Ascending aorta (tissue), 2 donors: ENCODE data around the gene HEBP1. TPM values are rescaled to one million over a fixed set of nuclear protein-coding genes. Genes with fewer than 3 reads are reported as not detected.

Source experiments
- DNase-seq, 2 donors: peaks; one replicate each; pipeline ENCODE4 v3.0.0-alpha.2; 2019; ENCODE audit warnings: low spot score in 2 of 2
- H3K27ac ChIP-seq, 2 donors: fragments of 200-600 bp; sonication (generic); one replicate each; pipeline ENCODE4 v1.5.1; 2016 to 2017; ENCODE audit warnings: mild to moderate bottlenecking in 1 of 2
- H3K27me3 ChIP-seq: fragments of 200-600 bp; sonication (generic); one replicate; pipeline ENCODE4 v1.5.1; 2017
- H3K36me3 ChIP-seq, 2 donors: fragments of 200-600 bp; sonication (generic); one replicate each; pipeline ENCODE4 v1.5.1; 2016
- H3K4me1 ChIP-seq, 2 donors: fragments of 200-600 bp; sonication (generic); one replicate each; pipeline ENCODE4 v1.5.1; 2016 to 2017; ENCODE audit warnings: mild to moderate bottlenecking in 1 of 2
- H3K4me3 ChIP-seq, 2 donors: fragments of 200-600 bp; sonication (generic); one replicate each; pipeline ENCODE4 v1.5.1; 2016 to 2017; ENCODE audit warnings: mild to moderate bottlenecking in 1 of 2
- H3K9me3 ChIP-seq, 2 donors: fragments of 200-600 bp; sonication (generic); one replicate each; pipeline ENCODE4 v1.5.1; 2016
- intact Hi-C: fragments of 100-400 bp; cut with DNase I; formaldehyde crosslinking; loops from one replicate; pipeline ENCODE4 v1.15.1; 2023
- total RNA-seq: library from RNA; depleted of rRNA; stranded (reverse); fragments of >200 nt; gene quantifications from one replicate; pipeline ENCODE4 v1.1.0, GENCODE V29; 2016
- TF ChIP-seq, protein P1 (sequence below), 3 experiments: fragments of 200-600 bp in 2 of 3; fragments of 450-650 bp in 1 of 3; sonication (generic) in 2 of 3; IDR thresholded peaks; one replicate each; pipeline ENCODE4 v1.5.1; 2016 to 2019; ENCODE audit warnings: antibody characterized with exemption in 3 of 3, mild to moderate bottlenecking in 1 of 3, moderate library complexity in 1 of 3

HEBP1 gene
- total RNA-seq, 1 donor from 2014 or later: 56.6 TPM

DNA sequence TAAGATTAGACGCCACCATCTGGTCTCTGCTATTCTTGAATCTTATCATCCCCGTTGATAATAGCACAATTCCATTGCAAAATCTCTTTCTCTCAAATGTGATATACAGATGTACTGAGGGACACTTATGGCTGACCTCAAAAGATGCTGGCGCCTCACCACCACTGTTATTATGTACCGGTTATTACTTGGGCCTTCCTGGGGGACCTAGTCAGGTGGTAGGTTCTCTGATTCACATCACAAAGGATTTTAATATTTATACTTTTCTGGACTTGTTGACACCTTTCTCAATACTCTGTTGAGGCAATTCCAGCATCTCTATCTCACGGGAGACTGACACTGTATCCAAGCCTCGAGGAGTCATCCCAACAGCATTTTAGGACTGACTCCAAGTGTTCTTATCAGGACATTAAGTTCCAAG, 22.8 kb upstream of the HEBP1 start:
- Histone ChIP-seq H3K27me3 (no peaks in the 10 kb centered on the region), H3K4me3 (no peak overlapping the region), H3K9me3 (no peaks in the 10 kb centered on the region), H3K36me3 (no peaks in the 10 kb centered on the region), H3K4me1 (peaks cover 0 to 2% of the 10 kb centered on the region in 2 donors), H3K27ac (no peak overlapping the region)
- no peak for DNase-seq
- TF ChIP-seq, protein P1, sequence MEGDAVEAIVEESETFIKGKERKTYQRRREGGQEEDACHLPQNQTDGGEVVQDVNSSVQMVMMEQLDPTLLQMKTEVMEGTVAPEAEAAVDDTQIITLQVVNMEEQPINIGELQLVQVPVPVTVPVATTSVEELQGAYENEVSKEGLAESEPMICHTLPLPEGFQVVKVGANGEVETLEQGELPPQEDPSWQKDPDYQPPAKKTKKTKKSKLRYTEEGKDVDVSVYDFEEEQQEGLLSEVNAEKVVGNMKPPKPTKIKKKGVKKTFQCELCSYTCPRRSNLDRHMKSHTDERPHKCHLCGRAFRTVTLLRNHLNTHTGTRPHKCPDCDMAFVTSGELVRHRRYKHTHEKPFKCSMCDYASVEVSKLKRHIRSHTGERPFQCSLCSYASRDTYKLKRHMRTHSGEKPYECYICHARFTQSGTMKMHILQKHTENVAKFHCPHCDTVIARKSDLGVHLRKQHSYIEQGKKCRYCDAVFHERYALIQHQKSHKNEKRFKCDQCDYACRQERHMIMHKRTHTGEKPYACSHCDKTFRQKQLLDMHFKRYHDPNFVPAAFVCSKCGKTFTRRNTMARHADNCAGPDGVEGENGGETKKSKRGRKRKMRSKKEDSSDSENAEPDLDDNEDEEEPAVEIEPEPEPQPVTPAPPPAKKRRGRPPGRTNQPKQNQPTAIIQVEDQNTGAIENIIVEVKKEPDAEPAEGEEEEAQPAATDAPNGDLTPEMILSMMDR (IDR thresholded peaks at IDR 0.05): no peak
- intact Hi-C loops: no loop called here

- no peak for DNase-seq
- Histone ChIP-seq H3K4me1 (no peaks in the 10 kb centered on the region), H3K36me3 (no peaks in the 10 kb centered on the region), H3K27ac (no peak overlapping the region), H3K4me3 (no peak overlapping the region), H3K9me3 (no peaks in the 10 kb centered on the region), H3K27me3 (no peaks in the 10 kb centered on the region)
- TF ChIP-seq, protein P1 (IDR thresholded peaks at IDR 0.05): no peak
- intact Hi-C loops: no loop called here
Measured at GRCh38 chr12:13011098-13011497, 11.0 kb upstream of the HEBP1 start.

DNA sequence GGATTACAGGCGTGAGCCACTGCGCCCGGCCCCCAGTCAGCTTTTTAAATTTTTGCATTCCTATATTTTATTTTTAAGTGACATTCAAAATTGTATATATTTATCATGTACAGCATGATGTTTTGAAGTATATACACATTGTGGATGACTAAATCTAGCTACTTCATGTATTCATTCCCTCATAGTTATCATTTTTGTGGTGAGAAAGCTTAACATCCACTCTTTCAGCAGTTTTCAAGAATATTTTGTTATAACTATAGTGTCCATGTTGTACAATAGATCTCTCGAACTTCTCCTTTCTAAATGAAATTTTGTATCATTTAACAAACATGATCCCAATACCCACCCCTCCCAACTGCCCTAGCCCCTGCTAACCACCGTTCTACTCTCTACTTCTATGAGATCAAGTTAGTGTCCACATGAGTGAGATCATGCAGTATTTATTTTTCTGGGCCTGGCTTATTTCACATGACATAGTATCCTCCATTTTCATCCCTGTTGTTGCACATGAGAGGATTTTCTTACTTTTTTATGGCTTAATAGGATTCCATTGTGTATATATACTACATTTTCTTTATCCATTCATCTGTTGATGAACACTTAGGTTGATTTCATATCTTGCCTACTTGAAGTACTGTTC, 8.8 kb upstream of the HEBP1 start:
- intact Hi-C loops: no loop called here
- no peak overlapping the region for H3K27ac ChIP-seq
- no peaks in the 10 kb centered on the region for H3K36me3 ChIP-seq
- H3K9me3 ChIP-seq: no peaks in the 10 kb centered on the region
- H3K4me1 ChIP-seq: no peaks in the 10 kb centered on the region
- no peak for DNase-seq
- TF ChIP-seq, protein P1 (IDR thresholded peaks at IDR 0.05): no peak
- no peak overlapping the region for H3K4me3 ChIP-seq
- no peaks in the 10 kb centered on the region for H3K27me3 ChIP-seq

- H3K27me3 ChIP-seq: no peaks in the 10 kb centered on the region
- H3K4me1 ChIP-seq: no peaks in the 10 kb centered on the region
- H3K4me3 ChIP-seq: no peak overlapping the region
- H3K27ac ChIP-seq: no peak overlapping the region
- intact Hi-C loops: no loop called here
- TF ChIP-seq, protein P1 (IDR thresholded peaks at IDR 0.05): no peak
- no peaks in the 10 kb centered on the region for H3K36me3 ChIP-seq
- no peak for DNase-seq
- H3K9me3 ChIP-seq: no peaks in the 10 kb centered on the region
Measured at GRCh38 chr12:13007496-13008233, 7.6 kb upstream of the HEBP1 start.

DNA sequence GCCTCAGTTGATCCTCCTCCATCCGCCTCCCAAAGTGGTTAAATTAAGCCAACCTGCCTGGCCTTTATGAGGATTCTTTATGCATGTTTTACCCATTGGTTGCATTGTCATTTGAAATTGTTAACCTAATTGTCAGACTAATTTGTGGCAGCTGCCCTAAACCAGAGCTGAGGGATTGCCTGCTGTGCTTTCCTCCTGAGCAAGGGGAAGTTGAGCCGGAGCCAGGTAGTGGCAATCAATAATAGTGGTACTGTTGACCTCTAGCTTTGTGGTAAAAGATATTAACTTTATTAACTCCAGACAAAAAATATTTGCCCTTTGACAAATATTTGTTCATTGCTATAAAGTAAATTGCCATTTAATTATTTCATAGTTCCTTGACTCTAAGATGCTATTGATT, 5.6 kb upstream of the HEBP1 start:
- Histone ChIP-seq H3K9me3 (no peaks in the 10 kb centered on the region), H3K27me3 (no peaks in the 10 kb centered on the region), H3K27ac (no peak overlapping the region), H3K36me3 (no peaks in the 10 kb centered on the region), H3K4me1 (peaks cover 0 to 9% of the 10 kb centered on the region in 2 donors), H3K4me3 (no peak overlapping the region)
- intact Hi-C loops: no loop called here
- TF ChIP-seq, protein P1 (IDR thresholded peaks at IDR 0.05): no peak
- no peak for DNase-seq
